Measurements from ENCODE around the gene ACOT12.
A peak's percentile ranks its signal among the peaks of the same experiment; 100 is the strongest.
"Not testable (repeated sequence)": the region's sequence is repeated elsewhere in the genome, so short reads cannot be mapped to it uniquely, and the experiment has no call there.

Gene ACOT12

GRCh38 chr5:81338213-81338612 lies 55.7 kb downstream of the ACOT12 start:
- DNase-seq (ENCODE audit: low spot score), result not testable (repeated sequence)

GRCh38 chr5:81337803-81338202 lies 56.1 kb downstream of the ACOT12 start:
- no peak for DNase-seq (ENCODE audit: low spot score)

GRCh38 chr5:81336556-81336955 lies 57.4 kb downstream of the ACOT12 start:
- DNase-seq (ENCODE audit: low spot score), result no peak

GRCh38 chr5:81335946-81336345 lies 58.0 kb downstream of the ACOT12 start:
- DNase-seq (ENCODE audit: low spot score), result no peak

GRCh38 chr5:81334304-81335061 lies 59.5 kb downstream of the ACOT12 start:
- DNase-seq (ENCODE audit: low spot score), result no peak

- DNase-seq (ENCODE audit: low spot score), result no peak
Observed at GRCh38 chr5:81326554-81326953, 67.4 kb downstream of the ACOT12 start.

- no peak for DNase-seq (ENCODE audit: low spot score)
Observed at GRCh38 chr5:81317536-81317935, 76.4 kb downstream of the ACOT12 start.

GRCh38 chr5:81316571-81316970 lies 77.4 kb downstream of the ACOT12 start:
- no peak for DNase-seq (ENCODE audit: low spot score)

- no peak for DNase-seq (ENCODE audit: low spot score)
Observed at GRCh38 chr5:81315830-81316229, 78.1 kb downstream of the ACOT12 start.

GRCh38 chr5:81315336-81315735 lies 78.6 kb downstream of the ACOT12 start:
- DNase-seq (ENCODE audit: low spot score), result no peak

GRCh38 chr5:81314581-81314980 lies 79.4 kb downstream of the ACOT12 start:
- no peak for DNase-seq (ENCODE audit: low spot score)

- no peak for DNase-seq (ENCODE audit: low spot score)
Observed at GRCh38 chr5:81313686-81314085, 80.2 kb downstream of the ACOT12 start.

GRCh38 chr5:81313278-81313677 lies 80.7 kb downstream of the ACOT12 start:
- DNase-seq (ENCODE audit: low spot score), result no peak

- no peak for DNase-seq (ENCODE audit: low spot score)
Observed at GRCh38 chr5:81310402-81311063, 83.4 kb downstream of the ACOT12 start.

- no peak for DNase-seq (ENCODE audit: low spot score)
Observed at GRCh38 chr5:81308836-81309235, 85.1 kb downstream of the ACOT12 start.

GRCh38 chr5:81305785-81306184 lies 88.1 kb downstream of the ACOT12 start:
- DNase-seq (ENCODE audit: low spot score), result no peak

GRCh38 chr5:81303563-81303962 lies 90.4 kb downstream of the ACOT12 start:
- DNase-seq (ENCODE audit: low spot score), result no peak

- no peak for DNase-seq (ENCODE audit: low spot score)
Observed at GRCh38 chr5:81302596-81302995, 91.3 kb downstream of the ACOT12 start.

GRCh38 chr5:81301271-81302015 lies 92.5 kb downstream of the ACOT12 start, which contains the start of gene ZCCHC9:
Gene ZCCHC9 (plus strand): TSS chr5:81301587. CDS start chr5:81304758, 3,171 bp downstream.
- peak; percentile 92 for DNase-seq (ENCODE audit: low spot score)

GRCh38 chr5:81300921-81301270 lies 93.0 kb downstream of the ACOT12 start:
- no peak for DNase-seq (ENCODE audit: low spot score)

- no peak for DNase-seq (ENCODE audit: low spot score)
Observed at GRCh38 chr5:81297531-81297930, 96.4 kb downstream of the ACOT12 start.

GRCh38 chr5:81294021-81294420 lies 99.9 kb downstream of the ACOT12 start:
- not testable (repeated sequence) for DNase-seq (ENCODE audit: low spot score)

- DNase-seq (ENCODE audit: low spot score), result no peak
Observed at GRCh38 chr5:81292130-81292529, 101.8 kb downstream of the ACOT12 start.
